Measurements from ENCODE around the gene TCP11X2.
A peak's percentile ranks its signal among the peaks of the same experiment; 100 is the strongest.
"Not testable (repeated sequence)": the region's sequence is repeated elsewhere in the genome, so short reads cannot be mapped to it uniquely, and the experiment has no call there.

Gene TCP11X2

GRCh38 chrX:102471762-102472220 is at the start of gene TCP11X2:
Gene TCP11X2, minus strand, starts transcription at chrX:102471812.
- DNase-seq (ENCODE audit: low read depth), result not testable (repeated sequence)

- DNase-seq (ENCODE audit: low read depth), result no peak
These were observed 45.7 kb upstream of the TCP11X2 start for GRCh38 chrX:102517326-102517725.

GRCh38 chrX:102515975-102516941 is 44.6 kb upstream of the TCP11X2 start, which contains the start of gene TMSB15A:
Gene TMSB15A, minus strand, starts transcription at chrX:102516739.
- peak; percentile 43 for DNase-seq (ENCODE audit: low read depth)

- DNase-seq (ENCODE audit: low read depth), result no peak
These were observed 42.9 kb upstream of the TCP11X2 start for GRCh38 chrX:102514536-102514935.

GRCh38 chrX:102498732-102499131 is 27.1 kb upstream of the TCP11X2 start:
- no peak for DNase-seq (ENCODE audit: low read depth)

GRCh38 chrX:102491766-102492165 is 20.2 kb upstream of the TCP11X2 start:
- DNase-seq (ENCODE audit: low read depth), result no peak

- DNase-seq (ENCODE audit: low read depth), result not testable (repeated sequence)
These were observed 7.2 kb upstream of the TCP11X2 start for GRCh38 chrX:102478765-102479164.

- not testable (repeated sequence) for DNase-seq (ENCODE audit: low read depth)
These were observed 1.4 kb downstream of the TCP11X2 start for GRCh38 chrX:102470215-102470614.

- DNase-seq (ENCODE audit: low read depth), result not testable (repeated sequence)
These were observed 13.0 kb downstream of the TCP11X2 start for GRCh38 chrX:102458615-102459014.

GRCh38 chrX:102439908-102440307 is 31.7 kb downstream of the TCP11X2 start, which contains the start of gene NXF2B:
Gene NXF2B, minus strand, starts transcription at chrX:102440008. Its CDS starts 59,972 bp downstream, at chrX:102380036.
- DNase-seq (ENCODE audit: low read depth), result not testable (repeated sequence)

- not testable (repeated sequence) for DNase-seq (ENCODE audit: low read depth)
These were observed 57.1 kb downstream of the TCP11X2 start for GRCh38 chrX:102414493-102414892.

Data from activated T-cell treated with anti-CD3 and anti-CD28 coated beads for 1 hour (primary cell).